Dermis microvascular lymphatic vessel endothelial cell (primary cell): Measurements from ENCODE around the gene TNIP2. TPM values are rescaled to one million over a fixed set of nuclear protein-coding genes. Genes with fewer than 3 reads are reported as not detected.

Experiments
- total RNA-seq: library from RNA; depleted of rRNA; stranded (reverse); fragments of >200 nt; gene quantifications from 2 replicates; pipeline ENCODE4 v1.2.1, GENCODE V29; 2014

TNIP2 gene
- total RNA-seq, 1 donor from 2014 or later: 71.6 TPM

Other genes starting within 250 kb of the TNIP2 start
- 4.4 and 8.0 TPM in 2 replicates for gene FAM193A, start 219.7 kb downstream of the TNIP2 start, total RNA-seq
- gene SH3BP2, start 36.7 kb upstream of the TNIP2 start, total RNA-seq: 12.5 and 16.9 TPM in 2 replicates
- gene ADD1, start 87.5 kb upstream of the TNIP2 start, total RNA-seq: 147 and 180 TPM in 2 replicates
- 15.2 and 17.6 TPM in 2 replicates for gene NOP14, start 207.1 kb upstream of the TNIP2 start, total RNA-seq
- 2.4 and 3.9 TPM in 2 replicates for gene GRK4, start 207.2 kb upstream of the TNIP2 start, total RNA-seq